Naive thymus-derived CD8-positive, alpha-beta T cell (primary cell): ENCODE measurements around the gene CXCL16. TPM values are rescaled to one million over a fixed set of nuclear protein-coding genes. Genes with fewer than 3 reads are reported as not detected.
A peak's percentile ranks its signal among the peaks of the same experiment; 100 is the strongest.

Source experiments
- ATAC-seq, 2 donors: fragments of 150-1000 bp; cut with Tn5 transposase in 1 of 2; sonication (Bioruptor Pico), chemical (Tn5 transposase) in 1 of 2; 1 replicate in 1 of 2; 2 replicates in 1 of 2; pipeline ENCODE4 v1.10.0; 2021; ENCODE audit warnings: mild to moderate bottlenecking in 2 of 2, moderate library complexity in 2 of 2
- POLR2A ChIA-PET: fragments of 350-600 bp; sonication (Branson Sonifier 250); formaldehyde crosslinking; loops from one replicate; lab custom pipeline; 2021; ENCODE audit warnings: antibody characterized with exemption; lab: Charles Lee
- DNase-seq, 10 donors: peaks; one replicate each; pipeline versions ENCODE4 v3.0.0 to v3.0.0-alpha.2; 2020 to 2022
- H3K27ac Mint-ChIP-seq, 10 donors: one replicate each; pipeline ENCODE4 v1.8.0; 2020 to 2022; ENCODE audit warnings: mild to moderate bottlenecking in 10 of 10, mixed read lengths in 10 of 10, moderate library complexity in 4 of 10, inconsistent platforms in 1 of 10
- H3K27me3 Mint-ChIP-seq, 5 donors: one replicate each; pipeline ENCODE4 v1.8.0; 2021 to 2022; ENCODE audit warnings: mixed read lengths in 5 of 5
- H3K36me3 Mint-ChIP-seq, 3 donors: one replicate each; pipeline ENCODE4 v1.8.0; 2020 to 2022; ENCODE audit warnings: mixed read lengths in 3 of 3, mild to moderate bottlenecking in 2 of 3, inconsistent platforms in 1 of 3
- H3K4me1 Mint-ChIP-seq, 4 donors: one replicate each; pipeline ENCODE4 v1.8.0; 2021 to 2022; ENCODE audit warnings: mixed read lengths in 4 of 4
- H3K4me3 Mint-ChIP-seq, 10 donors: one replicate each; pipeline ENCODE4 v1.8.0; 2020 to 2022; ENCODE audit warnings: mild to moderate bottlenecking in 10 of 10, mixed read lengths in 10 of 10, moderate library complexity in 6 of 10, inconsistent platforms in 1 of 10
- H3K9me3 Mint-ChIP-seq, 9 donors: one replicate each; pipeline ENCODE4 v1.8.0; 2020 to 2022; ENCODE audit warnings: mixed read lengths in 9 of 9, mild to moderate bottlenecking in 3 of 9, inconsistent platforms in 1 of 9, moderate library complexity in 1 of 9
- polyA plus RNA-seq, 3 donors: library from polyadenylated mRNA; unstranded; fragments of 300-500 nt; fragmentation: Illumina TruSeq; gene quantifications; one replicate each; pipeline ENCODE4 v1.2.3, GENCODE V29; 2021
- total RNA-seq, 8 experiments: library from RNA in 2 of 8; stranded (reverse) in 2 of 8; gene quantifications; one replicate each; pipeline ENCODE4 v1.2.3 and lab custom pipeline; 2021 to 2026

Gene CXCL16
- total and polyA plus RNA-seq, 5 experiments from 2014 or later: 2.2 to 5.9 (median 5.5) TPM

GRCh38 chr17:4772235-4772613 lies 32.5 kb upstream of the CXCL16 start:
- ATAC-seq (no peak), DNase-seq (no peak)
- POLR2A ChIA-PET: no interaction called here
- peaks cover 0 to 12% (median 1%) of the 10 kb centered on the region in 5 donors for H3K27me3 Mint-ChIP-seq
- no peaks in the 10 kb centered on the region for H3K9me3 Mint-ChIP-seq
- H3K27ac Mint-ChIP-seq: no peak overlapping the region
- H3K4me1 Mint-ChIP-seq: peaks cover 3 to 15% (median 9%) of the 10 kb centered on the region in 4 donors
- no peaks in the 10 kb centered on the region for H3K36me3 Mint-ChIP-seq
- no peak overlapping the region for H3K4me3 Mint-ChIP-seq

- ATAC-seq (peak in 1 of 2 donors; percentile 56), DNase-seq (no peak)
- H3K9me3 Mint-ChIP-seq: no peaks in the 10 kb centered on the region
- peaks cover 3 to 15% (median 9%) of the 10 kb centered on the region in 4 donors for H3K4me1 Mint-ChIP-seq
- no peaks in the 10 kb centered on the region for H3K36me3 Mint-ChIP-seq
- H3K27ac Mint-ChIP-seq: peak within 1 kb of the TSS in 2 of 10 donors; percentile 35 to 60
- no peak within 1 kb of the TSS for H3K4me3 Mint-ChIP-seq
- POLR2A ChIA-PET: no interaction called here
- H3K27me3 Mint-ChIP-seq: peaks cover 0 to 12% (median 1%) of the 10 kb centered on the region in 5 donors
Observed at GRCh38 chr17:4771519-4772234, 31.9 kb upstream of the CXCL16 start, which contains the start of gene TM4SF5. Gene TM4SF5, plus strand, starts transcription at chr17:4771886. Its CDS starts 37 bp downstream, at chr17:4771923.

- Mint-ChIP-seq H3K9me3 (no peaks in the 10 kb centered on the region), H3K36me3 (no peaks in the 10 kb centered on the region), H3K4me3 (no peak overlapping the region), H3K27ac (no peak overlapping the region), H3K4me1 (peaks cover 3 to 15% (median 9%) of the 10 kb centered on the region in 4 donors), H3K27me3 (peaks cover 0 to 12% (median 1%) of the 10 kb centered on the region in 5 donors)
- POLR2A ChIA-PET: interaction anchor here (0.7 kb wide), 2 partner anchors 68 to 804 kb away, joined by 3 read pairs; no protein-coding TSS in a partner anchor
- no peak for DNase-seq
- no peak for ATAC-seq
Observed at GRCh38 chr17:4769628-4770027, 29.9 kb upstream of the CXCL16 start.

- no peak for ATAC-seq
- peaks cover 0 to 7% (median 1%) of the 10 kb centered on the region in 5 donors for H3K27me3 Mint-ChIP-seq
Observed at GRCh38 chr17:4768298-4768697, 28.6 kb upstream of the CXCL16 start.

GRCh38 chr17:4766723-4767122 lies 27.0 kb upstream of the CXCL16 start:
- Mint-ChIP-seq H3K27ac (no peak overlapping the region), H3K36me3 (no peaks in the 10 kb centered on the region), H3K4me1 (peaks cover 3 to 13% (median 5%) of the 10 kb centered on the region in 4 donors), H3K4me3 (no peak overlapping the region), H3K27me3 (peaks cover 0 to 5% (median 1%) of the 10 kb centered on the region in 5 donors), H3K9me3 (no peaks in the 10 kb centered on the region)
- ATAC-seq (no peak), DNase-seq (no peak)
- POLR2A ChIA-PET: interaction anchor here (0.6 kb wide), 2 partner anchors 19 to 66 kb away, joined by 3 to 5 read pairs; no protein-coding TSS in a partner anchor

More at GRCh38 chr17:4768298-4768697, 28.6 kb upstream of the CXCL16 start:
- no peaks in the 10 kb centered on the region for H3K36me3 Mint-ChIP-seq
- H3K4me1 Mint-ChIP-seq: peaks cover 5 to 15% (median 9%) of the 10 kb centered on the region in 4 donors
- no peaks in the 10 kb centered on the region for H3K9me3 Mint-ChIP-seq
- no peak for DNase-seq
- no peak overlapping the region for H3K27ac Mint-ChIP-seq
- POLR2A ChIA-PET: no interaction called here
- H3K4me3 Mint-ChIP-seq: no peak overlapping the region

GRCh38 chr17:4766201-4766600 lies 26.5 kb upstream of the CXCL16 start:
- no peaks in the 10 kb centered on the region for H3K9me3 Mint-ChIP-seq
- H3K27ac Mint-ChIP-seq: no peak overlapping the region
- peaks cover 0 to 3% (median 1%) of the 10 kb centered on the region in 5 donors for H3K27me3 Mint-ChIP-seq
- H3K4me3 Mint-ChIP-seq: no peak overlapping the region
- H3K4me1 Mint-ChIP-seq: peaks cover 0 to 9% (median 2%) of the 10 kb centered on the region in 4 donors
- DNase-seq (no peak), ATAC-seq (no peak)
- no peaks in the 10 kb centered on the region for H3K36me3 Mint-ChIP-seq
- POLR2A ChIA-PET: no interaction called here

DNA sequence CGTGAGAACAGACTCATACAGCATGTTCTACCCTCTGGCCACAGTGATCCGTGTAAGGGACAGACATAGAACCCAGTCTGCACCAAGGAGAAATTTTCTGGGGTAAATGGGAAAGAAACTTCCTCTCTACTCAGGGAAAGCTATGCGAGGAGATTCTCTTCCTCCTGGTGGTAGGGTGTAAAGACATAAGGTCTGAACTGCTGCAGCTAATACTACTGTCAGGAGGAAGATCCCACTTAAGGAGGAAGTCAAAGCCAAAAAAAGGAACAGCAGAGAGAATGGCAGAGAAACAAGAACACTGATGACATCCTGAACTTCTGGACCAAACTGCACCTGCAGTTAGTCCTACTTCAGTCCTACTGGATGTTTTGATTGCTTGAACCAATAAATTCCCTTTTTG lies 24.9 kb upstream of the CXCL16 start:
- H3K27ac Mint-ChIP-seq: no peak overlapping the region
- no peak overlapping the region for H3K4me3 Mint-ChIP-seq
- no peak for DNase-seq
- H3K9me3 Mint-ChIP-seq: no peaks in the 10 kb centered on the region
- H3K36me3 Mint-ChIP-seq: no peaks in the 10 kb centered on the region
- peaks cover 0 to 4% (median under 1%) of the 10 kb centered on the region in 4 donors for H3K4me1 Mint-ChIP-seq
- ATAC-seq: no peak
- peaks cover 0 to 5% (median 1%) of the 10 kb centered on the region in 5 donors for H3K27me3 Mint-ChIP-seq
- POLR2A ChIA-PET: no interaction called here

DNA sequence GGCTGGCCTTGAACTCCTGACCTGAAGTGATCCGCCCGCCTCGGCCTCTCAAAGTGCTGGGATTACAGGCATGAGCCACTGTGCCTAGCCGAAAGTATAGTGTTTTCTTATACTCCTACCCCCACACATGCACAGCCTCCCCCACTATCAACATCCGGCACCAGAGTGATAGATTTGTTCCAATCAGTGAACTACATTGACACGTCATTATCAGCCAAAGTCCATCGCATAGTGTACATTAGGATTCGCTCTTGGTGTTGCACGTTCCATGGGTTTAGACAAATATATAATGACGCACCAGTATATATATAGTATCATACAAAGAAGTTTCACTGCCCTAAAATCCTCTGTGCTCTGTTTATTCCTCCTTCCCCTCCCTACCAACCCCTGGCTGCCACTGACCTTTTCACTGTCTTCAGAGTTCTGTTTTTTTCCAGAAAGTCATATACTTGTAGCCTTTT lies 20.1 kb upstream of the CXCL16 start:
- Mint-ChIP-seq H3K27ac (peak overlapping the region in 1 of 10 donors; percentile 38), H3K27me3 (peaks cover 4 to 12% (median 6%) of the 10 kb centered on the region in 5 donors), H3K4me3 (no peak overlapping the region), H3K9me3 (no peaks in the 10 kb centered on the region), H3K36me3 (no peaks in the 10 kb centered on the region), H3K4me1 (peaks cover 0 to 2% (median 0%) of the 10 kb centered on the region in 4 donors)
- POLR2A ChIA-PET: no interaction called here
- DNase-seq (no peak), ATAC-seq (no peak)

- H3K36me3 Mint-ChIP-seq: no peaks in the 10 kb centered on the region
- no peak overlapping the region for H3K4me3 Mint-ChIP-seq
- H3K27me3 Mint-ChIP-seq: peaks cover 5 to 22% (median 12%) of the 10 kb centered on the region in 5 donors
- POLR2A ChIA-PET: no interaction called here
- ATAC-seq (no peak), DNase-seq (no peak)
- no peak overlapping the region for H3K27ac Mint-ChIP-seq
- no peaks in the 10 kb centered on the region for H3K9me3 Mint-ChIP-seq
- peaks cover 1 to 6% (median 5%) of the 10 kb centered on the region in 4 donors for H3K4me1 Mint-ChIP-seq
Observed at GRCh38 chr17:4753392-4753791, 13.7 kb upstream of the CXCL16 start.

GRCh38 chr17:4751932-4752331 lies 12.2 kb upstream of the CXCL16 start:
- POLR2A ChIA-PET: no interaction called here
- no peaks in the 10 kb centered on the region for H3K36me3 Mint-ChIP-seq
- no peak overlapping the region for H3K27ac Mint-ChIP-seq
- DNase-seq (no peak), ATAC-seq (no peak)
- no peaks in the 10 kb centered on the region for H3K9me3 Mint-ChIP-seq
- no peak overlapping the region for H3K4me3 Mint-ChIP-seq
- H3K27me3 Mint-ChIP-seq: peaks cover 5 to 22% (median 12%) of the 10 kb centered on the region in 5 donors
- peaks cover 8 to 19% (median 16%) of the 10 kb centered on the region in 4 donors for H3K4me1 Mint-ChIP-seq

DNA sequence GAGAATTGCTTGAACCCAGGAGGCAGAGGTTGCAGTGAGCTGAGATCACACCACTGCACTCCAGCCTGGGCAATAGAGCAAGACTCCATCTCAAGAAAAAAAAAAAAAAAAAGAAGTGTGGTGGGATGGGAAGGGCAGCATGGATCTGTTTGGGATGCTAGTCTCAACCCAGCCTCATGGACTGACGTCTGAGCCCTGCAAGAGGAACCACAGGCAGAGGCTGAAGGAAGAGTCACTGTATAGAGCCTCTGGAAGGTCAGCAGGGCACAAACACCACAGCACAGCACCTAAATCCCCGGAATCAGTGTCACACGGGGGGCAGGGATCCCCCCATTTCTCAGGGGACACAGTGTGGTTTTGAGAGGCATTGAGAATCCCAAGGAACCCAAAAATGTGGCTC lies 10.9 kb upstream of the CXCL16 start:
- peaks cover 5 to 21% (median 12%) of the 10 kb centered on the region in 5 donors for H3K27me3 Mint-ChIP-seq
- H3K9me3 Mint-ChIP-seq: no peaks in the 10 kb centered on the region
- POLR2A ChIA-PET: no interaction called here
- ATAC-seq: no peak
- no peak overlapping the region for H3K27ac Mint-ChIP-seq
- no peak overlapping the region for H3K4me3 Mint-ChIP-seq
- no peak for DNase-seq
- H3K36me3 Mint-ChIP-seq: no peaks in the 10 kb centered on the region
- H3K4me1 Mint-ChIP-seq: peaks cover 8 to 23% (median 18%) of the 10 kb centered on the region in 4 donors

DNA sequence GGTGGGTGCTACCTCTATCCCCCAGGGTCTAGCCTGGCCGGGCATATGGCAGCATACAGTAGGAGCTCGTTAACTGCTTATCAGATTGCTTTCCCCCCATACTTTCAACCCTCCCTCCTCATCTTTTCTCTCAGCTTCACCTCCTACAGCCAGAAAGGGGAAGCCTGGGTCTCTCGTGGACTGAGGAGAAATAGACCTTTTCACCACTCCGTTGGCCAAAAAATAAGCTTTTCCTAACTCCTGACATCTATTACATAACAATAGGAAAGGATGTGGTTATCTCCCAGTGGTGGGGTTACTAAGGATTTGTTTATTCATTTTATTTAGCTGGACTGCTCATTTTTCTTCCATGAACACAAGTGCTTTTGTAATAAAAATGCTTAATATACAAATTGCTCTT lies 9.0 kb upstream of the CXCL16 start:
- DNase-seq: no peak
- peaks cover 0 to 10% (median 3%) of the 10 kb centered on the region in 5 donors for H3K27me3 Mint-ChIP-seq
- ATAC-seq: no peak
- peaks cover 9 to 24% (median 22%) of the 10 kb centered on the region in 4 donors for H3K4me1 Mint-ChIP-seq
- no peaks in the 10 kb centered on the region for H3K9me3 Mint-ChIP-seq
- no peaks in the 10 kb centered on the region for H3K36me3 Mint-ChIP-seq
- peak overlapping the region in 8 of 10 donors; percentile 4 to 78 (median 62) for H3K4me3 Mint-ChIP-seq
- POLR2A ChIA-PET: interaction anchor here (1.7 kb wide), 1 partner anchor 10 kb away, joined by 8 read pairs; no protein-coding TSS in a partner anchor
- H3K27ac Mint-ChIP-seq: peak overlapping the region in 6 of 10 donors; percentile 7 to 83 (median 77)

DNA sequence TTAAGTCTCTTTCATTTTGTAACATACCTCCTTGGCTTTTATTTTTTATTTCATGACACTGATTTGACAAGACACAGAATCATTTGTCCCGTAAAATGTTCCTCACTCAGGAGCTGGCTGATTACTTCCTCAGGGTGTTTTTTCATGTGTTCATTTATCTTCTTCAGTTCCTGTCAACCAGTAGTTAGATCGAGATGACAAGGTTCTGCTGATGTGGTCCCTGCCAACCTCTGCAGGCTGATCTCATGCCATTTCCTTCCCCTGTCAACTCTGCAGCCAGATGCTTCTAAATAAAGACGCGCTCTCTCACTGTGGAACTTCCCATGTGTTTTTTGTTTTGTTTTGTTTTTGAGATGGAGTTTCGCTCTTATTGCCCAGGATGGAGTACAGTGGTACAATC lies 8.1 kb upstream of the CXCL16 start:
- peak overlapping the region; percentile 51 to 92 (median 81) for H3K27ac Mint-ChIP-seq

More for the DNA sequence above, 8.1 kb upstream of the CXCL16 start:
- ATAC-seq (peak; percentile 95 to 99), DNase-seq (peak in 7 of 10 donors; percentile 16 to 73 (median 41))
- H3K4me3 Mint-ChIP-seq: peak overlapping the region; percentile 42 to 84 (median 74)
- H3K36me3 Mint-ChIP-seq: no peaks in the 10 kb centered on the region
- H3K27me3 Mint-ChIP-seq: peaks cover 0 to 9% (median 0%) of the 10 kb centered on the region in 5 donors
- POLR2A ChIA-PET: interaction anchor here (0.6 to 1.7 kb wide), 6 partner anchors 9 to 391 kb away, joined by 3 to 8 read pairs (median 4); partner anchors contain the start of gene C17orf107
- H3K4me1 Mint-ChIP-seq: peaks cover 9 to 24% (median 22%) of the 10 kb centered on the region in 4 donors
- no peaks in the 10 kb centered on the region for H3K9me3 Mint-ChIP-seq
